GM23338 (cell line): Measurements from ENCODE around the gene GGPS1. TPM values are rescaled to one million over a fixed set of nuclear protein-coding genes. Genes with fewer than 3 reads are reported as not detected.

Experiments used
- ATAC-seq: fragments of 200-7000 bp; cut with Tn5 transposase; 3 replicates; pipeline ENCODE4 v1.9.1; 2020
- DNase-seq: peaks from one replicate; pipeline ENCODE4 v3.0.0-alpha.2; 2015; ENCODE audit warnings: low spot score
- H2AFZ ChIP-seq: fragments of 200-600 bp; sonication (generic); 2 replicates; pipeline ENCODE4 v1.8.0; 2016; ENCODE audit warnings: antibody characterized with exemption, mild to moderate bottlenecking, moderate library complexity
- H3F3A ChIP-seq: fragments of 200-600 bp; sonication (generic); replicated peaks from 2 replicates; pipeline ENCODE4 v1.8.0; 2017; ENCODE audit warnings: antibody characterized with exemption, mixed run types, low read depth
- H3K27ac ChIP-seq: fragments of 200-600 bp; sonication (generic); 2 replicates; pipeline ENCODE4 v1.6.1; 2016; ENCODE audit warnings: low read depth
- H3K27me3 ChIP-seq: fragments of 200-600 bp; sonication (generic); 2 replicates; pipeline ENCODE4 v1.8.0; 2016; ENCODE audit warnings: mild to moderate bottlenecking, mixed run types, moderate library complexity; ENCODE audit not compliant: insufficient read depth
- H3K36me3 ChIP-seq: fragments of 200-600 bp; sonication (generic); 2 replicates; pipeline ENCODE4 v1.8.0; 2016; ENCODE audit warnings: mild to moderate bottlenecking; ENCODE audit not compliant: insufficient read depth
- H3K4me1 ChIP-seq: fragments of 200-600 bp; sonication (generic); 2 replicates; pipeline ENCODE4 v1.8.0; 2016; ENCODE audit warnings: mild to moderate bottlenecking, moderate library complexity; ENCODE audit not compliant: insufficient read depth
- H3K4me2 ChIP-seq: fragments of 200-600 bp; sonication (generic); 2 replicates; pipeline ENCODE4 v1.7.1; 2017; ENCODE audit warnings: mixed run types
- H3K4me3 ChIP-seq: fragments of 200-600 bp; sonication (generic); 2 replicates; pipeline ENCODE4 v1.6.1; 2016; ENCODE audit warnings: mixed run types
- H3K79me2 ChIP-seq: fragments of 200-600 bp; sonication (generic); replicated peaks from 2 replicates; pipeline ENCODE4 v1.8.0; 2017; ENCODE audit warnings: mild to moderate bottlenecking; ENCODE audit not compliant: insufficient read depth
- H3K9me2 ChIP-seq: fragments of 200-600 bp; sonication (generic); 2 replicates; pipeline ENCODE4 v1.8.0; 2017; ENCODE audit not compliant: insufficient read depth
- H4K20me1 ChIP-seq: fragments of 200-600 bp; sonication (generic); replicated peaks from 2 replicates; pipeline ENCODE4 v1.8.0; 2017; ENCODE audit warnings: mild to moderate bottlenecking; ENCODE audit not compliant: insufficient read depth
- H3K27ac Mint-ChIP-seq: 2 replicates; pipeline ENCODE4 v1.8.0; 2020; ENCODE audit warnings: inconsistent platforms, mild to moderate bottlenecking, moderate library complexity, mixed read lengths
- H3K27me3 Mint-ChIP-seq: 3 replicates; pipeline ENCODE4 v1.8.0; 2022; ENCODE audit warnings: low read depth, mild to moderate bottlenecking, moderate library complexity, mixed read lengths, inconsistent platforms; ENCODE audit not compliant: insufficient read depth, poor library complexity
- H3K36me3 Mint-ChIP-seq: 3 replicates; pipeline ENCODE4 v1.8.0; 2021; ENCODE audit warnings: low read depth, mild to moderate bottlenecking, inconsistent platforms, moderate library complexity, mixed read lengths
- H3K4me1 Mint-ChIP-seq: 3 replicates; pipeline ENCODE4 v1.8.0; 2020; ENCODE audit warnings: mild to moderate bottlenecking, inconsistent platforms, mixed read lengths
- H3K4me3 Mint-ChIP-seq: 3 replicates; pipeline ENCODE4 v1.8.0; 2021; ENCODE audit warnings: moderate library complexity, mild to moderate bottlenecking, inconsistent platforms, mixed read lengths
- H3K9me3 Mint-ChIP-seq: 3 replicates; pipeline ENCODE4 v1.8.0; 2020; ENCODE audit warnings: moderate library complexity, mild to moderate bottlenecking, inconsistent platforms, mixed read lengths
- POLR2AphosphoS5 ChIP-seq: IDR thresholded peaks from 2 replicates; pipeline ENCODE4 v1.6.1; 2016; ENCODE audit warnings: antibody characterized with exemption, low read depth
- ZNF114 ChIP-seq: fragments of 250-450 bp; sonication (Bioruptor Pico); IDR thresholded peaks from 2 replicates; pipeline ENCODE4 v1.5.0; 2020; ENCODE audit warnings: mild to moderate bottlenecking, moderate library complexity
- polyA plus RNA-seq: library from polyadenylated mRNA; unstranded; fragments of >200 nt; fragmentation: Nextera tagmentation; extraction: Ambion mirVana; gene quantifications from 2 replicates; pipeline ENCODE4 v1.2.1, GENCODE V29; 2016
- total RNA-seq: library from RNA; depleted of rRNA; stranded (reverse); fragments of >200 nt; shearing (Covaris generic); gene quantifications from 2 replicates; pipeline ENCODE4 v1.2.3, GENCODE V29; 2014
- TF ChIP-seq, protein P1 (sequence below): fragments of 250-450 bp; sonication (Bioruptor Pico); IDR thresholded peaks from 2 replicates; pipeline ENCODE4 v1.5.0; 2020; ENCODE audit warnings: mild to moderate bottlenecking, moderate library complexity
- TF ChIP-seq, protein P2 (sequence below): IDR thresholded peaks from 2 replicates; pipeline ENCODE4 v1.6.1; 2016; ENCODE audit warnings: antibody characterized with exemption
- TF ChIP-seq, protein P3 (sequence below), 2 experiments: fragments of 200-600 bp in 1 of 2; sonication (generic) in 1 of 2; conservative IDR thresholded peaks; 2 replicates each; pipeline versions ENCODE4 v1.5.1 to v1.6.1; 2016 to 2017; ENCODE audit warnings: antibody characterized with exemption in 2 of 2, low read depth in 2 of 2, mild to moderate bottlenecking in 2 of 2, moderate library complexity in 1 of 2

Gene GGPS1
- total and polyA plus RNA-seq, 2 experiments from 2014 or later = 33.9 to 56.8 TPM

DNA sequence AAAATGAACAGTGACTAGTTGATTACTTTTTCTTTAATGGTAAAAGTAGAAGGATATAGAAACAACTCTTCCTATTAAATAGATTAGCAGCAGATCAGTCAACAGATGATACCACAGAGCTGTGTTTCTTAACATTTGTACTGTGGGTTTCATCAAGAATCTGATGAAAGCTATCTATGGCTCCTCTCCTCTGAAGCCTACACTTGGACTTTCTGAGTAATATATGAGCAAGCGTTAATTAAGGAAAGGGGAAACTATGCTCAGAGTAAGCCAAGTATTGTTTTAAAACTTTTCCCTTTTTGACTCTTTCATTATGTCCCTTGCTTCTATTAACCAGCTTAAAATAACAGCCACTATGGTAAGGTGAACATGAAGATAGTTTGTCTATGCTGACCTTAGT, 11.2 kb upstream of the GGPS1 start (continued):
- TF ChIP-seq, protein P1, sequence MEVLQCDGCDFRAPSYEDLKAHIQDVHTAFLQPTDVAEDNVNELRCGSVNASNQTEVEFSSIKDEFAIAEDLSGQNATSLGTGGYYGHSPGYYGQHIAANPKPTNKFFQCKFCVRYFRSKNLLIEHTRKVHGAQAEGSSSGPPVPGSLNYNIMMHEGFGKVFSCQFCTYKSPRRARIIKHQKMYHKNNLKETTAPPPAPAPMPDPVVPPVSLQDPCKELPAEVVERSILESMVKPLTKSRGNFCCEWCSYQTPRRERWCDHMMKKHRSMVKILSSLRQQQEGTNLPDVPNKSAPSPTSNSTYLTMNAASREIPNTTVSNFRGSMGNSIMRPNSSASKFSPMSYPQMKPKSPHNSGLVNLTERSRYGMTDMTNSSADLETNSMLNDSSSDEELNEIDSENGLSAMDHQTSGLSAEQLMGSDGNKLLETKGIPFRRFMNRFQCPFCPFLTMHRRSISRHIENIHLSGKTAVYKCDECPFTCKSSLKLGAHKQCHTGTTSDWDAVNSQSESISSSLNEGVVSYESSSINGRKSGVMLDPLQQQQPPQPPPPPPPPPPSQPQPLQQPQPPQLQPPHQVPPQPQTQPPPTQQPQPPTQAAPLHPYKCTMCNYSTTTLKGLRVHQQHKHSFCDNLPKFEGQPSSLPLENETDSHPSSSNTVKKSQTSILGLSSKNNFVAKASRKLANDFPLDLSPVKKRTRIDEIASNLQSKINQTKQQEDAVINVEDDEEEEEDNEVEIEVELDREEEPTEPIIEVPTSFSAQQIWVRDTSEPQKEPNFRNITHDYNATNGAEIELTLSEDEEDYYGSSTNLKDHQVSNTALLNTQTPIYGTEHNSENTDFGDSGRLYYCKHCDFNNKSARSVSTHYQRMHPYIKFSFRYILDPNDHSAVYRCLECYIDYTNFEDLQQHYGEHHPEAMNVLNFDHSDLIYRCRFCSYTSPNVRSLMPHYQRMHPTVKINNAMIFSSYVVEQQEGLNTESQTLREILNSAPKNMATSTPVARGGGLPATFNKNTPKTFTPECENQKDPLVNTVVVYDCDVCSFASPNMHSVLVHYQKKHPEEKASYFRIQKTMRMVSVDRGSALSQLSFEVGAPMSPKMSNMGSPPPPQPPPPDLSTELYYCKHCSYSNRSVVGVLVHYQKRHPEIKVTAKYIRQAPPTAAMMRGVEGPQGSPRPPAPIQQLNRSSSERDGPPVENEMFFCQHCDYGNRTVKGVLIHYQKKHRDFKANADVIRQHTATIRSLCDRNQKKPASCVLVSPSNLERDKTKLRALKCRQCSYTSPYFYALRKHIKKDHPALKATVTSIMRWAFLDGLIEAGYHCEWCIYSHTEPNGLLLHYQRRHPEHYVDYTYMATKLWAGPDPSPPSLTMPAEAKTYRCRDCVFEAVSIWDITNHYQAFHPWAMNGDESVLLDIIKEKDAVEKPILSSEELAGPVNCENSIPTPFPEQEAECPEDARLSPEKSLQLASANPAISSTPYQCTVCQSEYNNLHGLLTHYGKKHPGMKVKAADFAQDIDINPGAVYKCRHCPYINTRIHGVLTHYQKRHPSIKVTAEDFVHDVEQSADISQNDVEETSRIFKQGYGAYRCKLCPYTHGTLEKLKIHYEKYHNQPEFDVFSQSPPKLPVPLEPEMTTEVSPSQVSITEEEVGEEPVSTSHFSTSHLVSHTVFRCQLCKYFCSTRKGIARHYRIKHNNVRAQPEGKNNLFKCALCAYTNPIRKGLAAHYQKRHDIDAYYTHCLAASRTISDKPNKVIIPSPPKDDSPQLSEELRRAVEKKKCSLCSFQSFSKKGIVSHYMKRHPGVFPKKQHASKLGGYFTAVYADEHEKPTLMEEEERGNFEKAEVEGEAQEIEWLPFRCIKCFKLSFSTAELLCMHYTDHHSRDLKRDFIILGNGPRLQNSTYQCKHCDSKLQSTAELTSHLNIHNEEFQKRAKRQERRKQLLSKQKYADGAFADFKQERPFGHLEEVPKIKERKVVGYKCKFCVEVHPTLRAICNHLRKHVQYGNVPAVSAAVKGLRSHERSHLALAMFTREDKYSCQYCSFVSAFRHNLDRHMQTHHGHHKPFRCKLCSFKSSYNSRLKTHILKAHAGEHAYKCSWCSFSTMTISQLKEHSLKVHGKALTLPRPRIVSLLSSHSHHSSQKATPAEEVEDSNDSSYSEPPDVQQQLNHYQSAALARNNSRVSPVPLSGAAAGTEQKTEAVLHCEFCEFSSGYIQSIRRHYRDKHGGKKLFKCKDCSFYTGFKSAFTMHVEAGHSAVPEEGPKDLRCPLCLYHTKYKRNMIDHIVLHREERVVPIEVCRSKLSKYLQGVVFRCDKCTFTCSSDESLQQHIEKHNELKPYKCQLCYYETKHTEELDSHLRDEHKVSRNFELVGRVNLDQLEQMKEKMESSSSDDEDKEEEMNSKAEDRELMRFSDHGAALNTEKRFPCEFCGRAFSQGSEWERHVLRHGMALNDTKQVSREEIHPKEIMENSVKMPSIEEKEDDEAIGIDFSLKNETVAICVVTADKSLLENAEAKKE (CRISPR knock-in tag) = no peak
- TF ChIP-seq, protein P2, sequence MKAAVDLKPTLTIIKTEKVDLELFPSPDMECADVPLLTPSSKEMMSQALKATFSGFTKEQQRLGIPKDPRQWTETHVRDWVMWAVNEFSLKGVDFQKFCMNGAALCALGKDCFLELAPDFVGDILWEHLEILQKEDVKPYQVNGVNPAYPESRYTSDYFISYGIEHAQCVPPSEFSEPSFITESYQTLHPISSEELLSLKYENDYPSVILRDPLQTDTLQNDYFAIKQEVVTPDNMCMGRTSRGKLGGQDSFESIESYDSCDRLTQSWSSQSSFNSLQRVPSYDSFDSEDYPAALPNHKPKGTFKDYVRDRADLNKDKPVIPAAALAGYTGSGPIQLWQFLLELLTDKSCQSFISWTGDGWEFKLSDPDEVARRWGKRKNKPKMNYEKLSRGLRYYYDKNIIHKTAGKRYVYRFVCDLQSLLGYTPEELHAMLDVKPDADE = no peak
- no peak for TF ChIP-seq ZNF114

DNA sequence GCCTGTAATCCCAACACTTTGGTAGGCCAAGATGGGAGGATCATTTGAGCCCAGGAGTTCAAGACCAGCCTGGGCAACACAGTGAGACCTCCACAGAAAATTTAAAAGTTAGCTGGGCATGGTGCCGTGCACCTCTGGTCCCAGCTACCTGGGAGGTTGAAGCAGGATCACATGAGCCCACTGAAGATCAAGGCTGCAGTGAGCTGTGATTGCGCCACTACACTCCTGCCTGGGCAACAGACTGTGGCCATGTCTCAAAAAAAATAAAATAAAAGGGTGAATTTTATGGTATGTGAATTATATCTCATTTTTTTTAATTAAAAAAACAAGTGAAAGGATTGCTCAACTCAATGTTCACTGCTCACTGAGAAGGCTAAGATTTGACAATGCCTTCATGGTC, 9.1 kb upstream of the GGPS1 start:
- Mint-ChIP-seq H3K9me3 (no peaks in the 10 kb centered on the region), H3K27ac (no peak overlapping the region)
- no peaks in the 10 kb centered on the region for H3K27me3 ChIP-seq
- no peak for TF ChIP-seq POLR2AphosphoS5
- TF ChIP-seq, protein P3, sequence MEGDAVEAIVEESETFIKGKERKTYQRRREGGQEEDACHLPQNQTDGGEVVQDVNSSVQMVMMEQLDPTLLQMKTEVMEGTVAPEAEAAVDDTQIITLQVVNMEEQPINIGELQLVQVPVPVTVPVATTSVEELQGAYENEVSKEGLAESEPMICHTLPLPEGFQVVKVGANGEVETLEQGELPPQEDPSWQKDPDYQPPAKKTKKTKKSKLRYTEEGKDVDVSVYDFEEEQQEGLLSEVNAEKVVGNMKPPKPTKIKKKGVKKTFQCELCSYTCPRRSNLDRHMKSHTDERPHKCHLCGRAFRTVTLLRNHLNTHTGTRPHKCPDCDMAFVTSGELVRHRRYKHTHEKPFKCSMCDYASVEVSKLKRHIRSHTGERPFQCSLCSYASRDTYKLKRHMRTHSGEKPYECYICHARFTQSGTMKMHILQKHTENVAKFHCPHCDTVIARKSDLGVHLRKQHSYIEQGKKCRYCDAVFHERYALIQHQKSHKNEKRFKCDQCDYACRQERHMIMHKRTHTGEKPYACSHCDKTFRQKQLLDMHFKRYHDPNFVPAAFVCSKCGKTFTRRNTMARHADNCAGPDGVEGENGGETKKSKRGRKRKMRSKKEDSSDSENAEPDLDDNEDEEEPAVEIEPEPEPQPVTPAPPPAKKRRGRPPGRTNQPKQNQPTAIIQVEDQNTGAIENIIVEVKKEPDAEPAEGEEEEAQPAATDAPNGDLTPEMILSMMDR (conservative IDR thresholded peaks at IDR 0.05; ENCODE audit: low read depth in 2 of 2) = no peak
- no peak for TF ChIP-seq ZNF114
- TF ChIP-seq, protein P1 (CRISPR knock-in tag) = no peak

More for the DNA sequence above, 9.1 kb upstream of the GGPS1 start:
- no peak overlapping the region; the same call in 1 of the 2 replicates for H3K27ac ChIP-seq
- H3K4me3 ChIP-seq = no peak overlapping the region
- DNase-seq (no peak), ATAC-seq (no peak)
- H3K4me1 ChIP-seq = peaks cover 5% of the 10 kb centered on the region
- H3K36me3 ChIP-seq = peaks cover 7% of the 10 kb centered on the region; the same call in 1 of the 2 replicates
- Mint-ChIP-seq H3K36me3 (peaks cover 34% of the 10 kb centered on the region), H3K27me3 (peaks cover 4% of the 10 kb centered on the region), H3K4me3 (no peak overlapping the region), H3K4me1 (peaks cover 12% of the 10 kb centered on the region)
- peaks cover 100% of the 10 kb centered on the region for H3K79me2 ChIP-seq
- H2AFZ ChIP-seq = no peak overlapping the region
- H3K4me2 ChIP-seq = no peak overlapping the region
- H4K20me1 ChIP-seq = peaks cover 55% of the 10 kb centered on the region
- no peaks in the 10 kb centered on the region for H3K9me2 ChIP-seq
- H3F3A ChIP-seq = 0 out of 2 replicates have a peak, but pooled peaks cover 7% of the 10 kb centered on the region
